Measurements from ENCODE around the gene GNPTG. TPM values are rescaled to one million over a fixed set of nuclear protein-coding genes. Genes with fewer than 3 reads are reported as not detected.
A peak's percentile ranks its signal among the peaks of the same experiment; 100 is the strongest.

Gene GNPTG
- total RNA-seq, 1 experiment from 2014 or later = 20.9 TPM

DNA sequence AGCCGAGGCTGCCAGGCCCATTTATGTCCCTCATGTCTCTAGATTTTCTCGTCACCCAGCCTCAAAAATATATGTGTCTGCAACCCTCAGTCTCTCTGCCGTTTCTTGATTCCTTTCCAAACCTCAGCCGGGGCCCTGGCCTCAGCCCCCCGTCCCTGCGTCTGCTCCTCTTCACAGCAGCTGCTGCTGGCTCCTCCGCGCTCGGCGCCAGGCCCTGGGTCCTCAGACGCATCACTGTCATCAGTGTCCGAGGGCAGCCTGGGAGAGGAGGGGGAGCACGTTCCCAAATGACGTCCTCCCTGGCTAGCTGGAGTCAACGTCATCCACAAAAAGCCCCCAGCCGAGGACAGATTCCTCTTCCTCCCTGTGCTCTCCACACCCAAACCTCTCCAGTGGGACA lies 2.4 kb upstream of the GNPTG start:
- ChIA-PET CTCF (no interaction called here), POLR2A (ENCODE audit: low non-redundant PET) (no interaction called here)
- no TSS peak for BruUV-seq (replicated peaks)
- H3K4me1 ChIP-seq (ENCODE audit: insufficient read depth, low read length, poor library complexity, severe bottlenecking) = peaks cover 11% of the 10 kb centered on the region
- H3K27me3 ChIP-seq (replicated peaks; ENCODE audit: insufficient read depth, low read depth, low read length, poor library complexity) = no peaks in the 10 kb centered on the region
- TF ChIP-seq, protein P1, sequence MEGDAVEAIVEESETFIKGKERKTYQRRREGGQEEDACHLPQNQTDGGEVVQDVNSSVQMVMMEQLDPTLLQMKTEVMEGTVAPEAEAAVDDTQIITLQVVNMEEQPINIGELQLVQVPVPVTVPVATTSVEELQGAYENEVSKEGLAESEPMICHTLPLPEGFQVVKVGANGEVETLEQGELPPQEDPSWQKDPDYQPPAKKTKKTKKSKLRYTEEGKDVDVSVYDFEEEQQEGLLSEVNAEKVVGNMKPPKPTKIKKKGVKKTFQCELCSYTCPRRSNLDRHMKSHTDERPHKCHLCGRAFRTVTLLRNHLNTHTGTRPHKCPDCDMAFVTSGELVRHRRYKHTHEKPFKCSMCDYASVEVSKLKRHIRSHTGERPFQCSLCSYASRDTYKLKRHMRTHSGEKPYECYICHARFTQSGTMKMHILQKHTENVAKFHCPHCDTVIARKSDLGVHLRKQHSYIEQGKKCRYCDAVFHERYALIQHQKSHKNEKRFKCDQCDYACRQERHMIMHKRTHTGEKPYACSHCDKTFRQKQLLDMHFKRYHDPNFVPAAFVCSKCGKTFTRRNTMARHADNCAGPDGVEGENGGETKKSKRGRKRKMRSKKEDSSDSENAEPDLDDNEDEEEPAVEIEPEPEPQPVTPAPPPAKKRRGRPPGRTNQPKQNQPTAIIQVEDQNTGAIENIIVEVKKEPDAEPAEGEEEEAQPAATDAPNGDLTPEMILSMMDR (conservative IDR thresholded peaks at IDR 0.05; ENCODE audit: low read depth, low read length) = no peak
- TF ChIP-seq EZH2 (IDR thresholded peaks at IDR 0.05; ENCODE audit: borderline replicate concordance, low read depth, low read length, poor library complexity, severe bottlenecking) = no peak
- DNase-seq (ENCODE audit: low spot score) = no peak
- no peaks in the 10 kb centered on the region for H3K9me3 ChIP-seq (ENCODE audit: low read depth, low read length, poor library complexity, severe bottlenecking)
- peaks cover 4% of the 10 kb centered on the region for H3K36me3 ChIP-seq (ENCODE audit: insufficient read depth, low read length, poor library complexity, severe bottlenecking)
- H3K4me3 ChIP-seq (ENCODE audit: low read depth, low read length, poor library complexity, severe bottlenecking) = no peak overlapping the region
- H3K27ac ChIP-seq (ENCODE audit: low read depth, low read length, poor library complexity, severe bottlenecking) = no peak overlapping the region
- intact Hi-C loops (cut with micrococcal nuclease; ENCODE audit: unreplicated experiment) = no loop called here

DNA sequence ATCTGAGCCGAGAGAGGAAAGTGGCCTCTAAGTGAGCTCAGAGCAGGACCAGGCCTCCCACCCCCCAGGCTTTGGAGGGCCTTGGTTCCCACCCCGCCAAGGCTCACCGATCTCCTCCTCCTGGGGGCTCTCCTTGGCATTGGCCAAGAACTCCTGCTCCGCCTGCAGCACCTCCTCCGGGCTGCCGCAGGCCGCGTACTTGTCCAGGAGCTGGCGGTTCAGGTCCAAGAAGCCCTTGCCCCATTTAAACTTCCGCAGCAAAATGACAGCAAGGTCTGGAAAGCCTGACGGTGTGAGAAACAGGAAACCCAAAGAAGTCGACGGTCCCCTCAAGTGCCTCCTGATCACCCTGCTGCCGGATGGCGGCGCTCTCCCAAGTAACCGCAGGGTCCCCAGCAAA lies 1.8 kb upstream of the GNPTG start:
- intact Hi-C loops (cut with micrococcal nuclease; ENCODE audit: unreplicated experiment) = no loop called here
- H3K27me3 ChIP-seq (replicated peaks; ENCODE audit: insufficient read depth, low read depth, low read length, poor library complexity) = no peaks in the 10 kb centered on the region
- no TSS peak for BruUV-seq (replicated peaks)
- peaks cover 4% of the 10 kb centered on the region for H3K36me3 ChIP-seq (ENCODE audit: insufficient read depth, low read length, poor library complexity, severe bottlenecking)
- POLR2A ChIA-PET (ENCODE audit: low non-redundant PET) = no interaction called here
- CTCF ChIA-PET = no interaction called here
- DNase-seq (ENCODE audit: low spot score) = no peak
- no peaks in the 10 kb centered on the region for H3K9me3 ChIP-seq (ENCODE audit: low read depth, low read length, poor library complexity, severe bottlenecking)
- peaks cover 11% of the 10 kb centered on the region for H3K4me1 ChIP-seq (ENCODE audit: insufficient read depth, low read length, poor library complexity, severe bottlenecking)
- H3K27ac ChIP-seq (ENCODE audit: low read depth, low read length, poor library complexity, severe bottlenecking) = no peak overlapping the region
- H3K4me3 ChIP-seq (ENCODE audit: low read depth, low read length, poor library complexity, severe bottlenecking) = no peak overlapping the region
- TF ChIP-seq, protein P1 (conservative IDR thresholded peaks at IDR 0.05; ENCODE audit: low read depth, low read length) = no peak
- no peak for TF ChIP-seq EZH2 (IDR thresholded peaks at IDR 0.05; ENCODE audit: borderline replicate concordance, low read depth, low read length, poor library complexity, severe bottlenecking)

DNA sequence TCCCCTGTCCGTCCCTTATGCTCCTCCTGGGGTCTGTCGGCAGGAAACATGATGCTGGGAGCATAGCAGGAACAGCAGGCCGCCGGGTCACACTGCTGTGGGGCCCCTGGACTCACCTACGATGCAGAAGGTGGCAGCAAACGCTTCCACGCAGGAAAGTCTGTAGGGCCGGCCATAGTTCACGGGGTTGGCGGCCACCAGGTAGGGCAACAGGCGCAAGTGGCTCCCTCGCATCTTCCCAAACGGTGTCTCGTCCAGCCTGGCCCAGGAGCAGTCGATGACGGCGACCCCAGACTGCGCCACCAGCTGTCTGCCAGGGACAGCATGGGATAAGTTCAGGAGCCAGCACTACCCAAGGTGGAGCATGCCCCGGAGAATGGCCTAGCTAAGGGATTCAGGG lies 1.0 kb upstream of the GNPTG start:
- BruUV-seq (replicated peaks) = TSS peak; percentile 74

More for the DNA sequence above, 1.0 kb upstream of the GNPTG start:
- H3K4me3 ChIP-seq (ENCODE audit: low read depth, low read length, poor library complexity, severe bottlenecking) = peak overlapping the region; percentile 78
- H3K9me3 ChIP-seq (ENCODE audit: low read depth, low read length, poor library complexity, severe bottlenecking) = no peaks in the 10 kb centered on the region
- TF ChIP-seq, protein P1 (conservative IDR thresholded peaks at IDR 0.05; ENCODE audit: low read depth, low read length) = no peak
- TF ChIP-seq EZH2 (IDR thresholded peaks at IDR 0.05; ENCODE audit: borderline replicate concordance, low read depth, low read length, poor library complexity, severe bottlenecking) = no peak
- peaks cover 4% of the 10 kb centered on the region for H3K36me3 ChIP-seq (ENCODE audit: insufficient read depth, low read length, poor library complexity, severe bottlenecking)
- H3K27ac ChIP-seq (ENCODE audit: low read depth, low read length, poor library complexity, severe bottlenecking) = peak overlapping the region; percentile 82
- peaks cover 11% of the 10 kb centered on the region for H3K4me1 ChIP-seq (ENCODE audit: insufficient read depth, low read length, poor library complexity, severe bottlenecking)
- DNase-seq (ENCODE audit: low spot score) = no peak
- no peaks in the 10 kb centered on the region for H3K27me3 ChIP-seq (replicated peaks; ENCODE audit: insufficient read depth, low read depth, low read length, poor library complexity)
- CTCF ChIA-PET = no interaction called here
- intact Hi-C loops (cut with micrococcal nuclease; ENCODE audit: unreplicated experiment) = no loop called here
- POLR2A ChIA-PET (ENCODE audit: low non-redundant PET) = no interaction called here
